ENCODE data around the gene SPAG16.

Gene SPAG16

GRCh38 chr2:214203744-214204289, 919.6 kb downstream of the SPAG16 start:
- no peak for DNase-seq

GRCh38 chr2:214215107-214215506, 930.8 kb downstream of the SPAG16 start:
- DNase-seq: no peak

GRCh38 chr2:214217136-214217535, 932.9 kb downstream of the SPAG16 start:
- DNase-seq: no peak

GRCh38 chr2:214217599-214217998, 933.3 kb downstream of the SPAG16 start:
- DNase-seq: no peak

- no peak for DNase-seq
These were observed 936.0 kb downstream of the SPAG16 start for GRCh38 chr2:214220251-214220650.

GRCh38 chr2:214226061-214226460, 941.8 kb downstream of the SPAG16 start:
- DNase-seq: no peak

GRCh38 chr2:214232271-214232670, 948.0 kb downstream of the SPAG16 start:
- no peak for DNase-seq

GRCh38 chr2:214233164-214233563, 948.9 kb downstream of the SPAG16 start:
- no peak for DNase-seq

- DNase-seq: no peak
These were observed 958.5 kb downstream of the SPAG16 start for GRCh38 chr2:214242797-214243196.

- DNase-seq: no peak
These were observed 960.6 kb downstream of the SPAG16 start for GRCh38 chr2:214244847-214245246.

- DNase-seq: no peak
These were observed 962.2 kb downstream of the SPAG16 start for GRCh38 chr2:214246417-214246816.

- DNase-seq: no peak
These were observed 963.3 kb downstream of the SPAG16 start for GRCh38 chr2:214247531-214247930.

- DNase-seq: no peak
These were observed 970.8 kb downstream of the SPAG16 start for GRCh38 chr2:214255046-214255445.

GRCh38 chr2:214261683-214262082, 977.4 kb downstream of the SPAG16 start:
- DNase-seq: no peak

GRCh38 chr2:214264171-214264570, 979.9 kb downstream of the SPAG16 start:
- no peak for DNase-seq

GRCh38 chr2:214265991-214266489, 981.8 kb downstream of the SPAG16 start:
- DNase-seq: no peak

GRCh38 chr2:214277880-214278279, 993.6 kb downstream of the SPAG16 start:
- DNase-seq: no peak

- DNase-seq: no peak
These were observed 1001.7 kb downstream of the SPAG16 start for GRCh38 chr2:214286011-214286410.

GRCh38 chr2:214293593-214293992, 1009.3 kb downstream of the SPAG16 start:
- no peak for DNase-seq

GRCh38 chr2:214294426-214294825, 1010.2 kb downstream of the SPAG16 start:
- no peak for DNase-seq

- DNase-seq: no peak
These were observed 1013.2 kb downstream of the SPAG16 start for GRCh38 chr2:214297423-214297822.

GRCh38 chr2:214310319-214310718, 1026.1 kb downstream of the SPAG16 start:
- no peak for DNase-seq

- no peak for DNase-seq
These were observed 1026.8 kb downstream of the SPAG16 start for GRCh38 chr2:214311031-214311533.

- DNase-seq: no peak
These were observed 1027.9 kb downstream of the SPAG16 start for GRCh38 chr2:214311931-214312749.
